GM19238 (cell line): Measurements from ENCODE around the gene TPTE.
"Not testable (repeated sequence)": the region's sequence is repeated elsewhere in the genome, so short reads cannot be mapped to it uniquely, and the experiment has no call there.

Source experiments
- DNase-seq: peaks from one replicate; pipeline ENCODE4 v3.0.0; 2011; ENCODE audit warnings: low spot score; ENCODE audit not compliant: insufficient read length

TPTE gene

DNA sequence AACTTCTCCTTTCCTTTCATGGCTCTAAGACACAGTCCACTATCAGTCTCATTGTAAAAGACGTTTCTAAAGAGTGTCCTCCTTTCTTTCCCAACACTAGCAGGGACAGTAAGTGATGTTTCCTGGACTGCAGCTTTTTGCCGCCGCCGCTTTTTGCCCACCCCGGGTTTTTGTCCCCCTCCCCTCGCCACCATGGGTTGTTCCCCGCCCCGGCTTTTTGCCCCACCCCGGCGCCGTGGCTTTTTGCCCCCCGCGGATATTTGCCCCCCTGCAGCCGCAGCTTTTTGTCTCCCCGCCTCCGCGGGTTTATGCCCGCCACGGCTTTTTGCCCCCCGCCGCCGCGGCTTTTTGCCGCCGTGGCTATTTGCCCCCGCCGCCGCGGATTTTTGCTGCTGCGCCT, 95.2 kb downstream of the TPTE start:
- no peak for DNase-seq

DNA sequence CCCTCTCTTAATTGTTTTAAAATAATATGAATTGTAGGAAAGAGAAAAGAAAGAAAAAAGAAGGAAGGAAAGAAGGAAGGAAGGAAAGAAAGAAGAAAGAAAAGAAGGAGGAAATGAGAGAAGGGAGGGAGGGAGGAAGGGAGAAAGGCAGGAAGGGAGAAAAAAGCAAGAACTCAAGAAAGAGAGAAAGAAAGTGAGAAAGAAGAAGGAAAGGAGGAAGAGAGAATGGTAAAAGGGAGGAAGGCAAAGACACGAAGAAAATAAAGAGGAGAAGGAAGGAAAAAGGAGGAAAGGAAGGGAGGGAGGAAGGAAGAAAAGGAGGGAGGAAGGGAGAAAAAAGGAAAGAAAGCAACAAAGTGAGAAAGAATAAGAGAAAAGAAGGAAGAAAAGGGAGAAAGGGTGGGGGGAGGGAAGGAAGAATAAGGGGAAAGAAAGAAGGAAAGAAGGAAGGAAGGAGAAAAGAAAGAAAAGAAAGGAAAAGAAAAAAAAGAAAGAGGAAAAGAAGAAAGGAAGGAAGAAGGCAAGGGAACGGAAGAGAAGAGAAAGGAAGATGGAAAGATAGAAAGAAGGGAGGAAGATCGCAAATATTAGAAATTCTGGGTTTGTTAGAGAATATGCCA, 95.9 kb downstream of the TPTE start:
- not testable (repeated sequence) for DNase-seq

DNA sequence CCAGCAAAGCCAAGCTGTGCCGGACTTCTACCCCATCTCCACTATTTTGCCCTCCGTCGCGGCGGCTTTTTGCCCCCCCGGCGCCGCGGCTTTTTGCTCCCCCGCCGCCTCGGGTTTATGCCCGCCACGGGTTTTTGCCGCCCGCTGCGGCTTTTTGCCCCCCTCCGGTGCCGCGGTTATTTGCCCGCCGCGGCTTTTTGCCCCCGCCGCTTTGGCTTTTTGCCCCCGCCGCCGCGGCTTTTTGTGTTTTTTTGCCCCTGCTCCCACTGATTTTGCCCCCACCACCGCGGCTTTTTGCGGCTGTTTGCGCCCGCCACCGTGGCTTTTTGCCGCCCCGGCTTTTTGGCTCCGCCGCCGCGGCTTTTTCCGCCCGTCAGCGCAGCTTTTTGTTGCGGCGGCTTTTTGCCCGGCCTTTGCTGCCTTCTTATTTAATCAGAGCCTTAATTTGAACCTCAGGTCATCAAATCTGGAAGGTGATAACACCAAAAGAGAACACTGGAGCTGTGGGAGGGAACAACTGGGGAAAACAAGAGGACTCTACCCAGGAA, 106.0 kb downstream of the TPTE start:
- DNase-seq, result no peak

DNA sequence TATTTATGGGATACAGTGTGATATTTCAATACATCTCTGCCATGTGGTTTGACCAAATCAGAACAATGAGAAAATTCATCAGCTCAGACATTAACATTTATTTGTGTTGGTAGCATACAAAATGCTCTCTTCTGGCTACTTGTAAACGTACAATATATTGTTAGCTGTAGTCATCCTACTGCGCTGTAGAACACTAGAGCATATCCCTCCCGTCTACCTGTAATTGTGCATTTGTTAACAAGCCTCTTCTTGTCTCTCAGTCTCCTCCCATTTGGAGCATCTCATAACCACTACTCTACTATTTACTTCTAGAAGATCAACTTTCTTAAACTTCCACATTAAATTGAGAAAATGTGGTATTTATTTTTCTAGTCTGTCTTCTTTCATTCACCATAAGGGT, 107.9 kb downstream of the TPTE start:
- not testable (repeated sequence) for DNase-seq

DNA sequence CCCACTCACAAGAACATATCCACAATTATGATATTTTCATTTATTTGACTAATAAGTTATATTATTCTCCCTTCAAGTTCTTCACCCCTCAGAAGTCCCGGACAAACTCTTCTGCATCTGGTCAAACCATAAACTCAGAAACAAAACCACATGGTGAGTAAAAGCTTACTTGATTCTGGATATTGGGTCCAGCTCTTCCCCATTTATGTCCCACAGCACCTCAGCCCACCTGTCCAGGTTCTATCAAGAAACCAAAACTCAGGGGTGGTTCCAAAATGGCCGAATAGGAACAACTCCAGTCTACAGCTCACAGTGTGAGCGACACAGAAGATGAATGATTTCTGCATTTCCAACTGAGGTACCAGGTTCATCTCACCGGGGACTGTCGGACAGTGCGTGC, 109.4 kb downstream of the TPTE start:
- not testable (repeated sequence) for DNase-seq

DNA sequence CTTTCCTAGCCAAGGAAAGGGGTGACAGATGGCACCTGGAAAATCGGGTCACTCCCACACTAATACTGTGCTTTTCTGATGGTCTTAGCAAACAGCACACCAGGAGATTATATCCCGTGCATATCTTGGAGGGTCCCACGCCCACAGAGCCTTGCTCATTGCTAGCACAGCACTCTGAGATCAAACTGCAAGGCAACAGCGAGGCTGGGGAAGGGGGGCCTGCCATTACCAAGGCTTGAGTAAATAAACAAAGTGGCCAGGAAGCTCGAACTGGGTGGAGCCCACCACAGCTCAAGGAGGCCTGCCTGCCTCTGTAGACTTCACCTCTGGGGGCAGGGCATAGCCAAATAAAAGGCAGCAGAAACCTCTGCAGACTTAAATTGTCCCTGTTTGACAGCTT, 109.9 kb downstream of the TPTE start:
- not testable (repeated sequence) for DNase-seq

DNA sequence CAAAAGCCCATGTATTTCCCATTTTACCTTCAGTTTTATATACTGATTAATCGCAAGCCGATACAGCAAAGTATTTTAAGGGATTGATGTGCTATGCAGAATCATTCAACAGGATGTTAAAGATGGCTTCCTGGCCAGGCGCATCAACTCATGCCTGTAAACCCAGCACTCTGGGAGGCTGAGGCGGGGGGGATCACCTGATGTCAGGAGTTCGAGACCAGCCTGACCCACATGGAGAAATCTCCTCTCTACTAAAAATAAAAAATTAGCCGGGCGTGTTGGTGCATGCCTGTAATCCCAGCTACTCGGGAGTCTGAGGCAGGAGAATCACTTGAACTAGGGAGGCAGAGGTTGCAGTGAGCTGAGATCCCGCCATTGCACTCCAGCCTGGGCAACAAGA, 116.8 kb downstream of the TPTE start:
- DNase-seq, result not testable (repeated sequence)

DNA sequence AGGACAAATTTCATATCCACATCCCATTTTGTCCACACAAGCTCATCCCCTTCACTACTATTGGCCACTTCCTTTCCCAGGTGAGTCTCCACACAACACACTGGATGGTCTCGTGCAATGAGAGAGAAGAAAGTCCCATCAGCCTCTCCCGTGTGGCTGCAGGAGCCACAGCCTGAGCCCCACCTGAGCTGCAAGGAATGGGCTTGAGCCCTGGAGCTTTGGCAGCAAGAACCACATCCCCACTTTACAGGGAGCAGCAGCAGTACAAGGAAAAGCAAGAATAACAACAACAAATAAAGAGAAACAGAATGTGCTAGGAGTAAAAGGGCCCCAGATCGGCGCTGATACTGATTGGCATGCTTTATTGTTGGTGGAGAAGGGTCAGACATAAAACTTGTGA, 117.7 kb downstream of the TPTE start:
- no peak for DNase-seq

DNA sequence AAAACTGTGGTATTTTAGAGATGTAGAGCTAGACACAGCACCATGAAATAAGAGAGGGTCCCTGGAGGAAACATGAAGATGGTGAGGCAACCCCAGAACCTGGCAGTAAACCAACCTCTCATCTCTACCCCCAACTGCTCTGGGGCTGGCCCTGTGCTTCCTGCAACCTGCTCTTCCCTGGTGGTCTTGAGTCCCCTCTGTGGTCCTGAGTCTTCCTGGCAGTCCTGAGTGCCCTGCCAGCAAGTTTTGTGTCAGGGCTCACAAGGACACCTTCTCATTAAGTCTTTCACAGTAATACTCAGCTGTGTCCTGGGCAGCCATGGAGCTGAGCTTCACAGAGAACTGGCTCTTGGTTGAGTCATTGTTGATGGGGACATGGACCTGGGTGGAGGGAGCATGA, 118.4 kb downstream of the TPTE start:
- DNase-seq, result not testable (repeated sequence)

DNA sequence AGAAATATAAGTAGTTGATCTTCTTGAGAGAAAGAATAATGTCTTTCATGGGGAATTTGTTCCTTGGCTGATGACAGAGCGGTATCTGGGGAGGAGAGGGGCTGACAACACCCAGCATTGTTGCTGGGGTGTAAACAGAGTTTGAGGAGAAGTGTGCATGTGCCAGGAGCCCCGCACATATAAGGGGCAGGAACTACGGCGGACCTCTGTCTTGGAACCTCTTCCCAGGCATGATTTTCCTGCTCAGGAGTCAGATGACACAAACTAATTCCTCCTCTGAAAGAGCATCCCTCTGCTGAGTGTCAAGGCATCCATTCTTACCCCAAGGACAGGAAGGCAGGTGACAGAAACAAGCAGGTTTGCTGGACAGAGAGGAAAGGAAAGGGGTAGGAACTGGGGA, 119.1 kb downstream of the TPTE start:
- no peak for DNase-seq

DNA sequence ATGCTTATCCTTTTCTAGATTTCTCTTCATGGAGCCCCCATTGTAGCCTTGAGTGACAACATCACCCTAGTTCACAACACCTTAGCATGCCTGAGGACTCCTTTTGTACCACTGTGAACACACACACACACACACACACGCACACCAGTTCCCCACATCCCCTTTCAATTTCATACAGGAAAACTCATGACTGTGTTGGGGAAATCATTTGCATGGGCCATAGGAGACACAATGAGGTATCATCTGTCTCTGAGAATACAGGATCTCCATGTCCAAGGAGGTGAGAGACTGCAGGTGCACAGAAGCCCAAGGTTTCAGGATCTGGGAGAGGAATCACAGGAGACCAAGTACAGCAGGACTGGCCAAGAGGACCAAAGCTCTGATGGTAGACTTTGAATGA, 119.7 kb downstream of the TPTE start:
- DNase-seq, result no peak

DNA sequence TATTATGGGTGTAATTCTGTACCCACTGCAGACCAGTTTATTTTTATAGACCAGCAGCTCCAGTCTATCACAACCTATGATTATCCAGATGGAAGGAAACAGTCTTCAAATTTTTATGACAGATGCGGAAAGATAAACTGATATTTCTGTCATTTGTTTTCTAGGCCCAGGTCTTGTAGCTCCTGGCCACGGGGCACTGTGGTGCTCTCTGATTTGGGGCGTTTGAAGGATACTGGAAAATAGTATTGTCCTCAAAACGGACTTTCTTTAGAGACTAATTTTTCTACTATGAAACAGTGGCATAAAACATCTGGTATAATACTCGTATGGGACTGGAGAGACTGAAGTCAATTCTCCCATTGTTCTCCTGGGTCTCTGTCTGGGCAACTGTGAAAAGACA, 124.3 kb downstream of the TPTE start:
- not testable (repeated sequence) for DNase-seq

DNA sequence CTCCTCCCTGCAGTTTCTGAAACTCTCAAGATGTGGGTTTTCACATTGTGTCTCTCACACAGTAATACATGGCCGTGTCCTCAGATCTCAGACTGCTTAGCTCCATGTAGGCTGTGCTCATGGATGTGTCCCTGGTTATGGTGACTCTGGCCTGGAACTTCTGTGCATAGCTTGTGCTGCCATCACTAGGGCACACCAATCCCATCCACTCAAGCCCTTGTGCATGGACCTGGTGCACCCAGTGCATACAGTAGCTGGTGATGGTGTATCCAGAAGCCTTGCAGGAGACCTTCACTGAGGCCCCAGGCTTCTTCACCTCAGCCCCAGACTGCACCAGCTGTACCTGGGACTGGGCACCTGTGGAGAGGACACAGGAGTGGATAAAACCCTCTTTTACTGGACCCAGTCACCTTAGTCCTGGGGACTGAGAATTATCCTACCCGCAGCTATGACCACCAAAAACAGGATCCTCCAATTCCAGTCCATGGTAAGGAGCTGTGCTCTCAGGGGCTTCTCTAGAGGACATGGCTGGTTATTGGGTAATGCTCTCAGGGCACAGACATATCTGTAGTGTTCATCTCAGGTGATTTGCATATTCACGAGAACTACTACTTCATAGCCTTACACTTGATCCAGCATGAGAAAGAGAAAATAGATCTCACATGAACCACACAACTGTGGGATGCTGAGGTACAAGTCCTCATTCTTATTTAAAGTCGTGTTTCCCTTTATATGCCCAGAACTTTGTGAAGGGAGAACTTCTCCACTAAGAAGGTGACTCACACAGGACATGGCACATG, 128.2 kb downstream of the TPTE start:
- not testable (repeated sequence) for DNase-seq

DNA sequence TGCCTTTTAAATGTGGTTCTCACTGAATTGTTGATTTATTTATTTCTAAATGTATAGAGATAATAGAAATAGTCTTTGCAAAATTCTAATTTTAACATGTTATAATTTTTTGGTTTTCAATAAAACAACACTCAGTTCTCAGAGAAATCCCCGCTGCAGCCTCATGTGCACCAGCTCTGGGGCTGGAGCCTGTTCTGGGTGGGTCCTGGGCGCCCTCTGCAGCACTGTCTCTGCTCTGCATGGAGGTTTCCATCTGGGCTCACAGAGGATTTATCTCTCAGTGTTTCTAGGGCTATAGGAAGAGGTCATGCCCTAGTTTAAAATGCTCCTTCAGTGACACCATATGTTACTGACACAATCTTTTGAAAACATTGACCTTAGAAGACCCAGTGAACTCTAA, 128.9 kb downstream of the TPTE start:
- not testable (repeated sequence) for DNase-seq
